T-helper 2 cell (primary cell): Measurements from ENCODE around the gene DGKA.
"Not testable (repeated sequence)": the region's sequence is repeated elsewhere in the genome, so short reads cannot be mapped to it uniquely, and the experiment has no call there.

Source experiments
- DNase-seq, 5 experiments: peaks; one replicate each; pipeline versions ENCODE4 v3.0.0 to v3.0.0-alpha.2; 2012 to 2022

Gene DGKA

DNA sequence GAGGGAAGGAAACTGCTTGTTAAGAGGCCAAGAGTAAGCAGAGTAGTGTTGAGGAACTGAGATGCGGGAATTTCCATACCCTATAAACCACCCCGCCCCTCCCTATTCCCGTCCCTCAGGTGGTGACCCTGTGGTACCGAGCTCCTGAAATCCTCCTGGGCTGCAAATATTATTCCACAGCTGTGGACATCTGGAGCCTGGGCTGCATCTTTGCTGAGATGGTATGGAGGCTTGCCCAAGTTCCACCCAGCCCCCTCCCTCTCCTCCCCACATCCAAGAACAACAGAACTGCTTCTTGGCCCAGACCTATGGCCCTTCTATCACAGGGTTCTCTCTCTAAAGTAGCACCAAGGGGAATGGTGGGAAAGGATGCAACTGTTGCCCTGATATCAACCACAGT, 38.4 kb downstream of the DGKA start:
- DNase-seq = no peak

- DNase-seq = no peak
These were observed 39.8 kb downstream of the DGKA start for GRCh38 chr12:55970775-55971174.

GRCh38 chr12:55972042-55972441, 41.1 kb downstream of the DGKA start:
- DNase-seq = peak in 1 of 5 experiments; percentile 23

DNA sequence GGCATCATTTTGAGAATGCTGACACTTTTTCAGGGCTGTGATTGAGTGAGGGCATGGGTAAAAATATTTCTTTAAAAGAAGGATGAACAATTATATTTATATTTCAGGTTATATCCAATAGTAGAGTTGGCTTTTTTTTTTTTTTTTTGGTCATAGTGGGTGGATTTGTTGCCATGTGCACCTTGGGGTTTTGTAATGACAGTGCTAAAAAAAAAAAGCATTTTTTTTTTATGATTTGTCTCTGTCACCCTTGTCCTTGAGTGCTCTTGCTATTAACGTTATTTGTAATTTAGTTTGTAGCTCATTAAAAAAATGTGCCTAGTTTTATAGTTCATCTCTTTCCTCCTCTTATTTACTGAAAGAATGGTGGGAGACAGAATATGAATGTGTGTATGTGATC, 41.5 kb downstream of the DGKA start:
- no peak for DNase-seq

- DNase-seq = peak in 1 of 5 experiments; percentile 80
These were observed 42.1 kb downstream of the DGKA start for GRCh38 chr12:55972911-55973598.

- peak; percentile 87 to 100 (median 97) for DNase-seq
These were observed 42.8 kb downstream of the DGKA start, which contains the start of gene RAB5B for GRCh38 chr12:55973599-55974307. TSS of gene RAB5B (plus strand) at chr12:55974078. CDS start at chr12:55986961, 12,883 bp downstream.

GRCh38 chr12:55974308-55974730, 43.4 kb downstream of the DGKA start:
- DNase-seq = peak in 2 of 5 experiments; percentile 32 to 57

- no peak for DNase-seq
These were observed 47.4 kb downstream of the DGKA start for GRCh38 chr12:55978393-55978792.

DNA sequence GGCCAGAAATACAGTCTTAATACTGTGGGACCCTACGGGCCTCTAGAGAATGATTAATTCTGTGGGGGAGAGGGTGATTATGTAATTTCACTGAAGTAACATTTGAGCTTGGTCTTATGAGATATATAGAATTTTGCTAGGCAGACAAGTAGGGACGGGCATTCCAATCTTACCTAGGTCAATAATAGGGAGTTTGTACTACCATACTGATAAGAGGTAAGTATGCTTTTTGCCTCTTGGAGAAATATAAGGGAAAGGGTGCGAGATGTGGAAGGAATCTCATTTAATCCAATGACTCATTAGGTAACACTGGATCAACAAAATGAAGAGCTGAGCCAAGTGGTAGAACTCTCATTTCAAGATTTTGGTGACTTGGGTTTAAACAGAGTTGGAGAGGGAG, 48.1 kb downstream of the DGKA start:
- no peak for DNase-seq

- not testable (repeated sequence) for DNase-seq
These were observed 50.9 kb downstream of the DGKA start for GRCh38 chr12:55981882-55982281.

GRCh38 chr12:55982319-55982936, 51.5 kb downstream of the DGKA start:
- DNase-seq = no peak

DNA sequence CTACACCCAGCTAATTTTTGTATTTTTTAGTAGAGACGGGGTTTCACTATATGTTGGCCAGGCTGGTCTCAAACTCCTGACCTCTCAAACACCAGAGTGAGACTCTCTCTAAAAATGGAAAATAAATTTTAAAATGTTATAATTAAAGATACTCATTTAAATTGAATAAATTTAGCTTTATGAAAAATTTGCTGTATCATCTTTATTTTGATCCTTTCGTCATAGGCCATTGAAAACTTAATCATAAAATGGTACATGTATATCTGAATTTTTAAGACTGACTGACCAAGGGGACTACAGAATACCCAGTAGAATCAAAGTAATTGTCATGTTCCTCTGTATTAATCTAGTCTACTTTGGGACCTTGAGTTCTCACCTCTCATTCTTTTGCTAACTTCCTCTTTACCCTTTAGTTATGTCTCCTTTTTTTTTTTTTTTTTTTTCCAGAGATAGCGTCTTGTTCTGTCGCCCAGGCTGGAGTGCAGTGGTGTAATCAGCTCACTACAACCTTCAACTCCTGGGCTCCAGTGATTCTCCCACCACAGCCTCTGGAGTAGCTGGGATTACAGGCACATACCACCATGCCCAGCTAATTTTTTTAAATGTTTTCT, 52.4 kb downstream of the DGKA start:
- DNase-seq = no peak

GRCh38 chr12:55984861-55985260, 53.9 kb downstream of the DGKA start:
- DNase-seq = no peak

DNA sequence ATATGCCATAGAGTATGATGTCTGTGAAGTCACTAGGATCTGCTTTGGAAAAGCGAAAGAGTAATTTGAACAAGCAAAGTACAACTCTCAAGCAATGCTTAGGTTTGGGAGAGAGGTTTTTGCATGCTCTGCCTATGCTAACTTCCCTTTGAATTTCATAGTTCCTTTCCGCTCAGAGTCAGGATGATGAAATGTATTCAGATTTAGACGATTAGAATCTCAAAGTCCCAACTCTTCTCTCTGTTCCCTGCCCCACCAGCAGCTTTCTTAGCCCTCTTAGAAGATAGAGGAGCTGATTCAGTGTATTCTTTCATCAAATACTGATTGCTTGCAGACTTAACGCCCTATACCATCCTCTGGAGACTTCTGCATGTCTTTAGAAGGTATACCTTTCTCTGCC, 54.4 kb downstream of the DGKA start:
- no peak for DNase-seq

DNA sequence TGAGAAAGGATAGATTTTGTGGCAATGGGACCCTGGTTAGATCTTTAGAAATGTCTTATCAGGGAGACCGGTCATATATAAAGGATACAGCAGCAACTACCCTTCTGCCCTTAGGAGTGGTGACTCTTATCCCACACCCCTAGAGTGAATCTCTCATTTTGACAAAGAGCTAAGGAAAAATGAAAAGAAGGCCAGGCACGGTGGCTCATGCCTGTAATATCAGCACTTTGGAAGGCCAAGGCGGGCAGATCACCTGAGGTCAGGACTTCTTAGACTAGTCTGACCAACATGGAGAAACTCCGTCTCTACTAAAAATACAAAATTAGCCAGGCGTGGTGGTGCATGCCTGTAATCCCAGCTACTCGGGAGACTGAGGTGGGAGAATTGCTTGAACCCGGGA, 55.0 kb downstream of the DGKA start:
- not testable (repeated sequence) for DNase-seq

GRCh38 chr12:55991110-55991509, 60.1 kb downstream of the DGKA start:
- DNase-seq = no peak

DNA sequence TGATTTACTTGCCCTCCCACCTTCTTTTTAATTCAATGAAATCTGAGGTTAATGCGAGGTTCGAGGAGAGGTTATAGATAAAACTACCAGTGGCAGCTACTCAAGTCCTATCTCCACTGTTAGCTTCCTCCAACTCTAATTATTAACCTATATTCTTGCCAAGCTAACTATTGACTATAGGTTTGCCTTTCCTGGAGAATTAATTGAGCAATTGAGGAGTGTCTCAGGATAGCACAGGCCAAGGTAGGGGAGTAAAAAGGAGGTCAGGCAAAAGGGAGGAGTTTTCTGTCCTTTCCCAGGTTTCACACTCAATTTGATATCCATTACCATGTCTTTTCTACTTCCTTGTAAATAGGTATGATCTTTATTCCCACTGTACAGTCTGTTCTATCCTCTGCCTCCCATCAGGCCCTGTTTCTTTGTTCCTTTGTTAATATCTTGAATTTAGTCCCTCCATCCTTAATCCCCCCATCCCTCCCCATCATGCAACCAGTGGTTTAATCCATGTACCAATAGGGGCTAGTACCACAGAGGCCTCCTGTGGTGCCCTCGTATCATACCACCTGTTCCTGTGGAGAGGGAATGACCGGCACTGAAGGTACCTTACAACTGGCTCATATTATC, 62.4 kb downstream of the DGKA start:
- DNase-seq = no peak

- DNase-seq = no peak
These were observed 64.4 kb downstream of the DGKA start for GRCh38 chr12:55995366-55995765.

GRCh38 chr12:55996201-55996714, 65.3 kb downstream of the DGKA start:
- peak in 4 of 5 experiments; percentile 38 to 74 (median 48) for DNase-seq

GRCh38 chr12:55996715-55997534, 66.0 kb downstream of the DGKA start, which contains the start of gene SUOX:
TSS of gene SUOX (plus strand) at chr12:55997276. CDS start at chr12:56002222, 4,946 bp downstream.
- DNase-seq = peak in 1 of 5 experiments; percentile 44

GRCh38 chr12:55997535-55997859, 66.5 kb downstream of the DGKA start:
- DNase-seq = no peak

GRCh38 chr12:55999522-55999921, 68.6 kb downstream of the DGKA start:
- DNase-seq = peak in 1 of 5 experiments; percentile 59
